T-helper 2 cell treated with Interferon-gamma antibody and Interleukin-4, amounts not matched to agents 100 ng/mL and 5 ng/mL, for 36 hours (primary cell): Measurements from ENCODE around the gene PCTP. TPM values are rescaled to one million over a fixed set of nuclear protein-coding genes. Genes with fewer than 3 reads are reported as not detected.

ENCODE experiments used
- intact Hi-C: fragments of 100-400 bp; cut with micrococcal nuclease; formaldehyde crosslinking; loops from one replicate; pipeline ENCODE4 v1.15.1; 2023
- total RNA-seq: library from RNA; stranded (reverse); gene quantifications from 2 replicates; pipeline ENCODE4 v1.2.3, GENCODE V29; 2022

The PCTP gene
- total RNA-seq, 1 donor from 2014 or later: 7.8 TPM

- intact Hi-C loops: no loop called here
These were observed 34.3 kb downstream of the PCTP start for GRCh38 chr17:55785181-55785580.

GRCh38 chr17:55793272-55793671 lies 42.4 kb downstream of the PCTP start:
- intact Hi-C loops: no loop called here

GRCh38 chr17:55794725-55795482 lies 44.1 kb downstream of the PCTP start:
- intact Hi-C loops: no loop called here

GRCh38 chr17:55806745-55807495 lies 56.1 kb downstream of the PCTP start:
- intact Hi-C loops: no loop called here

- intact Hi-C loops: no loop called here
These were observed 60.7 kb downstream of the PCTP start for GRCh38 chr17:55811536-55811935.

- intact Hi-C loops: no loop called here
These were observed 61.5 kb downstream of the PCTP start for GRCh38 chr17:55812323-55812722.

- intact Hi-C loops: no loop called here
These were observed 63.1 kb downstream of the PCTP start for GRCh38 chr17:55813944-55814343.

- intact Hi-C loops: no loop called here
These were observed 63.5 kb downstream of the PCTP start for GRCh38 chr17:55814377-55814776.

GRCh38 chr17:55816532-55817396 lies 65.9 kb downstream of the PCTP start:
- intact Hi-C loops: no loop called here

- intact Hi-C loops: no loop called here
These were observed 66.5 kb downstream of the PCTP start for GRCh38 chr17:55817397-55817709.

- intact Hi-C loops: no loop called here
These were observed 67.2 kb downstream of the PCTP start for GRCh38 chr17:55818026-55818425.

GRCh38 chr17:55818451-55819375 lies 67.9 kb downstream of the PCTP start:
- intact Hi-C loops: no loop called here

- intact Hi-C loops: no loop called here
These were observed 69.8 kb downstream of the PCTP start for GRCh38 chr17:55820675-55821074.

- intact Hi-C loops: no loop called here
These were observed 71.2 kb downstream of the PCTP start for GRCh38 chr17:55822028-55822427.

GRCh38 chr17:55825213-55825612 lies 74.4 kb downstream of the PCTP start:
- intact Hi-C loops: no loop called here

Other genes with a start within 250 kb of the PCTP start
- gene SMIM36, start 239.6 kb upstream of the PCTP start, total RNA-seq: not detected in 2 replicates
- not detected in 2 replicates for gene TMEM100, start 28.2 kb upstream of the PCTP start, total RNA-seq